MM.1S (cell line): Measurements from ENCODE around the gene HNRNPC.

Experiments
- CTCF ChIP-seq: fragments of 300-600 bp; sonication (generic); IDR thresholded peaks from 2 replicates; pipeline ENCODE4 v1.5.1; 2016; ENCODE audit warnings: antibody characterized with exemption, low read length, mixed read lengths
- EZH2phosphoT487 ChIP-seq: fragments of 300-600 bp; sonication (generic); IDR thresholded peaks from 2 replicates; pipeline ENCODE4 v1.6.1; 2018; ENCODE audit warnings: antibody characterized with exemption, low read length

- no peak for TF ChIP-seq CTCF
- no peak for TF ChIP-seq EZH2phosphoT487
Measured at GRCh38 chr14:21233457-21234076, 35.7 kb downstream of the HNRNPC start.
